ENCODE data around the gene HS6ST2.

Gene HS6ST2

GRCh38 chrX:132778917-132779316 lies 179.5 kb downstream of the HS6ST2 start:
- DNase-seq = no peak

DNA sequence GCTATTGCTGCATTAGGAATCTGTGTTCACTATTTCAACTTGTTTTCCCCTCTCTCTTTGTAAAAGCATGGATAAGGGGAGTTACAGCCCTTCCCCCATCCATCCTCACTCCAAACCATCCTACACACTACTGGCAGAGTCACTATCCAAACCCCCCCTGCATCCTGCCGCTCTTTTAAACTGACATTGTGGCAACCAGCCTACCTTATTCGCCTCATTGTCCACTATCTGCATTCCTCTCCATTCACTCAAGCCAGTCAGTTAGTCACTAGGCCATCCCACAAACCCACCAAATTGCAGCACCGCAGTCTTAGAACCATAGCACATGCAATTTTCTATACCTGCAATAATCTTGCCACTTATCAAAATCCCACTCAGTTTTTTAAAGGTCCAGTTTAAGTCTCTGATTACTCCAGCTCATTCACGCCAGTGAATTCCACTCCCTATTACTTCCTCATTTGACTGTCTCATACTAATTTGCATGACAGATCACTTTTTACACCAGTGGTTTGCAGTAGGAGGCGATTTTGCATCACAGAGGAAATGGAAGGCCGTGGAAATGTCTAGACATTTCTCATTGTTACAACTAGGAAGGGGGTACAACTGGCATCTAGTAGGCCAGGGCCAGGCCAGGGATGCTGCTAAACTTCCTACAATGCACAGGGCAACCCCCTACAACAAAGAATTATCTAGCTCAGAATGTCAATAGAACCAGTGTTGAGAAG lies 181.8 kb downstream of the HS6ST2 start:
- no peak for DNase-seq

- no peak for DNase-seq
These were observed 183.1 kb downstream of the HS6ST2 start for GRCh38 chrX:132775263-132775823.

- DNase-seq = peak; percentile 9
These were observed 184.3 kb downstream of the HS6ST2 start for GRCh38 chrX:132774010-132774714.

- DNase-seq = no peak
These were observed 188.8 kb downstream of the HS6ST2 start for GRCh38 chrX:132769609-132770008.

- DNase-seq = no peak
These were observed 192.0 kb downstream of the HS6ST2 start for GRCh38 chrX:132766452-132766851.

DNA sequence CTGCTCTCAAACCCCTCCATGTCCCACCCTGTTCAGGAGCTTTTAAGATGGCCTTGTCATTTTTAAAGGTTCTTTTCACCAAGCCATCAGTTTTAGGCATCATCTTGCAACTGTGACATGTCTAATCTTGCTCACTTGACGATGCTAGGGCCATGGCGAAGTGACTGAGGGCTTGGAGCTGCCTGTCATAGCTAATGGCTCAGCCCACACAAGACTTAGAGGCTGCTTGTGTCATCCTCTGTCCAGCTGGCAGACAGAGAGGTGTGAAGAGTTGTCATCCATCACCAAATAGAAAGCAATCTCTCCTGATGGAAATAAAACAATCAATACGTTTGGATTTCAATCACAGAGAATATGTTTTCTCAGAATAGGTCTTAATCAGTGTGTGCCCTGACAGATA lies 194.9 kb downstream of the HS6ST2 start:
- no peak for DNase-seq

DNA sequence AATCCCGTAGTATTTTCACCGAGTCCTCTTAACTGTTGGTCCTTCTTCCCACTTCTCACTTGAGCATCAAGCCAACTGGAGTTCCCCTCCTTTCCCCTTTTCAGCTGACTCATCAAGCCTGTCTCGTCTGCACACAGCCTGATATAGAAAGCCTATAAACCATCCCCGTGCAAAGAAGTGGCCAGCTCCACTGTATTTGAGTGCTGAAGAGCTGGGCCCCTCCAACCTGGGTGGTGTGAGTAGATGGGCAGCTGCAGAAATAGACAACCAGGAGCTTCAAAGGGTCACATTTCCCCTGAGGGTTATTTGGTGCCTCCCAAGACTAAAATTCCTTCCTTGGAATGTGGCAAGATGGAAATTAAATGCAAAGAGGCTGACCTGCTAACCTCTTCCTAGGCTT lies 199.7 kb downstream of the HS6ST2 start:
- DNase-seq = no peak

GRCh38 chrX:132757066-132757623 lies 201.3 kb downstream of the HS6ST2 start:
- no peak for DNase-seq

DNA sequence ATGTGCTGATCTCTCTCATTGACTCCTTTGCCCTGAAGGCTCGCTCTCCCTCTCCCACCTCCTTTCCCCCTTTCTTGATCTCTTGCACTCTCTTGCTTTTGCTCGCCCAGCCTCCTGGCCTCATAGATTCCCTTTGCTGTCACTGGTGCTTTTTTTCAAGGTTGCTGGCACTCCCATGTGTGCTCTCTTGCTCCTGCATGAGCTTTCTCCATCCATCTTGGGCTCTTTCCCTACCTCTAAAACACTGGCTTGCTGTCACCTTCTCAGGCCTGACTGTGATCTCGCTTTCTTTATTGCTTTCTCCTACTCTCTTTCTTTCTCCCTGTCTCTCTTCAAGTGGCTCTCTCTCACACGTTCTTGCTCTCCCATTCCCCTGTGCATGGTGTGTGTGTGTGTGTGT lies 202.0 kb downstream of the HS6ST2 start:
- no peak for DNase-seq

DNA sequence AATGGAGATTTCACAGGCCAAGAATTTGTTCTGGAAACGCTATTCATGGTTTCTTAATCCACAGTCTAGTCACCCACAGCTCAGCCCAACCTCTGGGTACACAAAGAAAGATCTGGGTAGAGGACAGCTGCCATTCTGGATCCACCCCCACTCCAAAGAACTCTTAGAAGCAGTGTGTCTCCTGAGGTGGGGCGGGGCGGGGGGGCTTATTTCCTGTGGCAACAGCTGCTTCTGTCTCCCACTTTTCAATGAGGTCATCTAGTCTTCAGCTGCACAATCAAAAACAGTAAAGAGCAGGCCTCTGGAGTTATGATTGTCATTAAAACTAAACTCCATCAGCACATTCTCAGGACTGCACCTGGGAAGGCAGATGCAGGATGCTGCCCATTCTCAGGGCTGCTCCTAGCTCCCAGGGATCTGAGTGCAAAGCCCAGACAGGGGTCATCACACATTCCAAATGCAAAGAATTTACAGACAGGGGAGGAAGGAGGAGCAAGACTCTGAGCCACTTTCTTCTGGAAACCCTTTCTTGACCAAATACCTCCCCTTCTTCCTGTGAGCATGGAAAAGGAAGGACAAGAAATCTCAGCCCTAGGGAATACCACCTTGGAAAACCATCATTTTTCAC lies 207.3 kb downstream of the HS6ST2 start:
- peak; percentile 60 for DNase-seq

GRCh38 chrX:132750331-132751062 lies 207.9 kb downstream of the HS6ST2 start:
- DNase-seq = no peak

DNA sequence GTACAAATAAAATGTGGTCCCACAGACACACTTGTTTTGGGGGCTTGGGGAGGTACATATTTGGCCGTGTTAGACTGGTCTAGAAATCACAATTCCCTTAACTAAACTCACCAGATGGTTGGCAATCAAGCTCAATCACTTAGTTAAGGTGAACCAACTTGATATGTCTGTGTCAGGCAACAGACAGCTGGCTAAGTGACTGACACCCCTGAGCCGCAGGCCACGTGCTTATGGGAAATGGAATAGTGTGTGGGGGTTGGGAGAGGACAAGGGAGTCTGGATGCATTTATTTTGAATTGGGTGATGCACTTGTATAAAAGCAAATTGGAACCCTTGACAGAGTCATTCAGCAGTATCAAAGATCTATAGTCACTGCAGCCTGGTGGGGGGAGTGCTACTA lies 209.0 kb downstream of the HS6ST2 start:
- DNase-seq = no peak

DNA sequence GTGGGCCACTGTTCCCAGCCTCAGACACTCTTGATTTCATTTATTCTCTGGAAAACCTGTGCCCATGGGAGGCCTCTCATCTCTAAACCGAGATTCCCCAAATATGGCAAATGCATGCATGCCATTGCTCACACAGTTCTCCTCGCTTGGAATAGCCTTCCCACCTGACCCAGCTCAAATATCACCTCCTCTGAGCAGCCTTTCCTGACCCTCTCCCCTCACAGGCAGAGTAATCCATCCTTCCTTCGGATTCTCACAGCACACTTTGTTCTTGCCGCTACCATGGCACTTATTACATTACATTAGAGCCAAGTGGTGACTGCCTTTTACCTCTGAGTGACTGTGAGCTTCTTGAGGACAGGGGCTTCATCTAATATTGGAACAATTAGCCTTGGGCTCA lies 209.5 kb downstream of the HS6ST2 start:
- DNase-seq = no peak

DNA sequence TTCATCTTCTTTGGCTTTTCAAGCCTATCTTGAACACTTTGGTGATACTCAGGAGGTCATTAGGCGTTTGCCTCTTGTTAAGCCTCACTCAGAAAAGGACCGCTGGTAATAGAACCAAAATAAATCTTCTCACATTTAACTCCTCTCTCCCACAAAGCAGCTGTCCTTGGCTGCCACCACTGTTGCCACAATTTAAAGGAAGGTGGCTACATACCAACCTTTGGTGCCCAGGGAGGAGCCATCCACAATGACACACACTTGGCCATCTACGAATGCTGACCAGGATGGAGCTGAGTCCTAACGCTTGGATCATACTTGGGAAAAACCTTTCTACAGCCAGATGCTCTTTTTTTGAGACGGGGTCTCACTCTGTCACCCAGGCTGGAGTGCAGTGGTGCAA lies 210.2 kb downstream of the HS6ST2 start:
- no peak for DNase-seq

- DNase-seq = no peak
These were observed 212.8 kb downstream of the HS6ST2 start for GRCh38 chrX:132745593-132745992.

GRCh38 chrX:132744470-132744869 lies 214.0 kb downstream of the HS6ST2 start:
- DNase-seq = no peak

DNA sequence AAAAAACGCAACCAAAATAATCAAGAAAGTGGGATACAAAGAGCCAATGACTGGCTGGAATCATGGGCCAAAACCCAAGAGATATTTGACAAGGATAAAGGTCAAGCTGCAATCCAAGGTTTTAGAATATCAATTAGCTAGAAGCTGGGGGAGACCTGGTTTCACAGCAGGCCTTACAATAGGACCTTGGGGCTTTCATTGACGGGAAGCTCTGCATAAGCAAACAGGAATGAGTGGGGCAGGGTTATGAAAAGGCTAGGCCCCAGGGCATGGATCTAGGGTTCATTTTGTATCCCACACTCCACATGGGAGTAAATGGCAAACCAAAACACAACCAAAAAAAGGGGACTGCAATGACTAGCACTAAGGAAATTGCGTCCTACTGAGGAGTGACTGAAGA lies 215.3 kb downstream of the HS6ST2 start:
- DNase-seq = no peak

- DNase-seq = no peak
These were observed 216.2 kb downstream of the HS6ST2 start for GRCh38 chrX:132742246-132742645.

DNA sequence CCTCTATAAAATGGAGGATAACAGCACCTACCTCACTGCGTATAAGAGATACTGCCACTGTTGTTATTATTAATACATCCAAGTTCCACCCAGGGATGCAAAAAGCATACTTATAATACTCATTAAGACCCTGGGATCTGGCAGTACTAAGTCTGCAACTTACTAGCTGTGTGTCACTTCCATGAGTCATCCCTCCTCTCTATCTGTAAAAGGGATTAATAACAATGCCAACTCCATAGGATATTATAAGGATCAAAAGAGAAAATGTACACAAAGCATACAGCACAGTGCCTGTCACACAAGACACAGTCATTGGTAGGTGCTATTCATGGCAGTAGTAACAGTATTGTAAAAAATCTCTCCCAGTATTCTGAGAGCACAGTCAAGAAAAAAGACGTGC lies 216.7 kb downstream of the HS6ST2 start:
- DNase-seq = peak; percentile 25

- peak; percentile 47 for DNase-seq
These were observed 217.9 kb downstream of the HS6ST2 start for GRCh38 chrX:132740316-132741123.

- DNase-seq = no peak
These were observed 219.5 kb downstream of the HS6ST2 start for GRCh38 chrX:132738951-132739350.
